Measurements from ENCODE around the gene PRR7.
A peak's percentile ranks its signal among the peaks of the same experiment; 100 is the strongest.

Gene PRR7

DNA sequence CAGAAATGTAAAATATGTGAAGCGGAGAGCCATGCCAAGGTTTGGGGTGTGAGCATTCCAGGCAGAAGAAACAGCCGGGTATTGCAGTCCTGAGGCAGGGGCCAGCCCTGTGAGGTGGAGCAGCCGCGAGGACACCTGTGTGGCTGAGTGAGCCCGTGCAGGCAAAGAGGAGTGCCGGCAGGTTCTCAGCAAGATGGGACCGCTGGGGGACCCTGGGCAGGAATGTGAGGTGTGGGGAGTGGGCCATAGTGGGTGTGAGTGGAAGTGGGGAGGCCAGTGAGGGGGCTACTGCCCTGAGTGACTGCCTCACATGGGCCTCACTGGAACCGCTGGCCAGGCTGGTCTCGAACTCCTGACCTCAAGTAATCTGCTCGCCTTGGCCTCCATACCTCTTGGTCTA is 8.1 kb upstream of the PRR7 start:
- no peak for DNase-seq

DNA sequence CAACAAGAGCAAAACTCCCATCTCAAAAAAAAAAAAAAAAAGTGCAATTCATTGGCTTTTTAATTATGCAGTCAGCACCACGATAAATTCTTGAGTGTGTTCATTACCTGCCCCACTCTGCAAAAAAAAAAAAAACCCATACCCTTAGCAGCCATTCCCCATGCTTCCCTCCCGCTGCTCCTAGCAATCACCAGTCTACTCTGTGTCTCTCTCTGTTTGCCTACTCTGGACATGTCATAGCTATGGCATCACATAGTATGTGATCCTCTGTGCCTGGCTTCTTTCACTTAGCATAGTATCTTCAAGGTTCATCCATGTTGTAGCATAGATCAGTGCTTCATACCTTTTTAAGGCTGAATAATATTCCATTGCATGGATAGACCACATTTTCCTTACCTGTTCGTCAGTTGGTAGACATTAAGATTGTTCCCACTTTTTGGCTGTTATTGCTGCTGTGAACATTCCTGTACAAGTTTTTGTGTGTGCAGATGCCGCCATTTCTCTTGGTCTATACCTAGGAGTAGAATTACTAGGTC is 7.0 kb upstream of the PRR7 start:
- DNase-seq, result no peak

DNA sequence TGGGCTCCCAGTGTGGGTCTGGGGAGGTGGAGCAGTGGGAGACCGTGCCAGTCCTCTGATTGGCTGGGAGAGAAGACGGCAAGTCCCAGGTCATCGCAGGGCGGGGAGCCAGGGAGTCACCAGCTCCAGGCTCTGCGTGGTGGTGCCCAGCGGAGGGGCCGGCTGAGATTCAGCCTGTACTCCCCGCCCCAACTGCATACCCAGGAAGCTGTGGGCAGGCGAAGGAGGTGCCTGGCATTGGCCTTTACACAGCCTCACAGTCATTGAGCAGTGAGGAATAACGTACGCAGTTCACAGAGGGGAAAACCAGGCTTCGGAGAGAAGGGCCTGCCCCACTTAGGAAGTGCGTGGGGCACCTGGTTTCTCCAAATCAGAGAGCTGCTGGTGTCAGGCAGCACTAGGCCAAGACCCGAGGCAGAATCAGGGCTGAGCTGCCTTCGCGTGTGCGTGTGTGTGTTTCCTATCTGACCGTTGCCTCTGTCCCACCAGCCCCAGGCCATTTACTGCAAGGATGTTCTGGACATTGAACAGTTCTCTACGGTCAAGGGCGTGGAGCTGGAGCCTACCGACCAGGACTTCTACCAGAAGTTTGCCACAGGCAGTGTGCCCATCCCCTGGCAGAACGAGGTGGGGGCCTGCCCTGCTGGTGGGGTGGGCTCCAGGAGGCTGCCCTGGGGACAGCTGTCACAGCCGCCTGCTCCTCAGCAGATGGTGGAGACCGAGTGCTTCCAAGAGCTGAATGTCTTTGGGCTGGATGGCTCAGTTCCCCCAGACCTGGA is 6.2 kb upstream of the PRR7 start:
- DNase-seq, result no peak

DNA sequence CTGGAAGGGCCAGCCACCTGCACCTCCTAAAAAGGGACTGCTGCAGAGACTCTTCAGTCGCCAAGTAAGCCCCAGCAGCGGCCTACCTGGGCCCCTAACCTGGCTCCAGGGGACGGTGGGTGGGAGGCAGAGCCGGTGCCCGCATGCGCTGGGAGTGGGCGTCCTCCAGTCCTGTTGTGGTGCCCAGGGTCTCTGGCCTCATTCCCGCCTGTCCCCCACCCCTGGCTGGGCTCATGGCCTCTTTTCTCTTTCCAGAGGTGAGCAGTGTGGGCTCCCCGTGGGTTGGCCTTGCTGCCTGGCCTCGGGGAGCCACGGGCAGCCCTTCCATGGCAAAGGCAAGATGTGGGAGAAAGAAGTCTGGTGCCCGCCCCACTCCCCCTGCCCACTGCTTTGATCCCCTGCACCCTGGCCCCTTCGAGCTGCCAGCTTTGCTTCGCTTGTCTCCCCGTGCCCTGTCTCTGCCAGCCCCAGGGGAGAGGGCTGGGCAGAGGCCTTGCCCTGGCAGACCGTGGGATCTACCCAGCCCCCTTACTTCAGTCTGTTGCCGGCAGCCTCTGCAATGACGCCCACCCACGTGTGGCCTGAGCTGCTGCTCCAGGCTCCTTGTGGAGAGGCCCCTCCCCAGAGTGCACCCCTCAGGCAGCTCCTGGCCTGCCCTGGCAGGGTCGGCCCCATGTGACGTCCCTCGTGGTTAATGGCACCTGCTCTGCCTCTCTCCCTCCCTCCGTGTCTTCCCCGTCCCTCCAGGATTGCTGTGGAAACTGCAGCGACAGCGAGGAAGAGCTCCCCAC is 5.4 kb upstream of the PRR7 start:
- no peak for DNase-seq

DNA sequence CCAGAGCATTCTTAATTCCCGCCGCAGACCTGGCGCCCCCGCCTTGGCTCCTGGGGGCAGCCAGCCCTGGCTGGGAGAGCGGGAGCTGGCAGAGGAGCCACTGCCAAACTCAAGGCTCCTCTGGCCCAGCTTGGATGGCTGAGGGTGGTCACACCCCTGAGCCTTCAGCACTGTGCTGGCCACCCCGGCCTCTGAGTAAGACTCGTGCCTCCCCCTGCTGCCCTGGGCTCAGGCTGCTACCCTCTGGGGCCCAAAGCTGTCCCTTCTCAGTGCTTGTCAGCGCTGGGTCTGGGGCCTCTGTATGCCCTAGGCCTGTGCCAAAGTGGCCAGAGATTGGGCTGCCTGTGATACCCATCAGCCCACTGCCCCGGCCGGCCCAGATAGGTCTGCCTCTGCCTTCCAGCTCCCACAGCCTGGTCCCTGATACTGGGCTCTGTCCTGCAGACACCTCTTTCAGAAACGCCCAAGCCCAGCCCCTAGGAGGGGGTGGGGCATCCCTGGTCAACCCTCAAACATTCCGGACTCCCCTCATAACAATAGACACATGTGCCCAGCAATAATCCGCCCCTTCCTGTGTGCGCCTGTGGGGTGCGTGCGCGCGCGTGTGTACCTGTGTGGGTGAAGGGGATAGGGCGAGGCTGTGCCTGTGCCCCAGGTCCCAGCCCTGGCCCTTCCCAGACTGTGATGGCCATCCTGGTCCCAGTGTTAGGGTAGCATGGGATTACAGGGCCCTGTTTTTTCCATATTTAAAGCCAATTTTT is 4.4 kb upstream of the PRR7 start:
- DNase-seq, result no peak

DNA sequence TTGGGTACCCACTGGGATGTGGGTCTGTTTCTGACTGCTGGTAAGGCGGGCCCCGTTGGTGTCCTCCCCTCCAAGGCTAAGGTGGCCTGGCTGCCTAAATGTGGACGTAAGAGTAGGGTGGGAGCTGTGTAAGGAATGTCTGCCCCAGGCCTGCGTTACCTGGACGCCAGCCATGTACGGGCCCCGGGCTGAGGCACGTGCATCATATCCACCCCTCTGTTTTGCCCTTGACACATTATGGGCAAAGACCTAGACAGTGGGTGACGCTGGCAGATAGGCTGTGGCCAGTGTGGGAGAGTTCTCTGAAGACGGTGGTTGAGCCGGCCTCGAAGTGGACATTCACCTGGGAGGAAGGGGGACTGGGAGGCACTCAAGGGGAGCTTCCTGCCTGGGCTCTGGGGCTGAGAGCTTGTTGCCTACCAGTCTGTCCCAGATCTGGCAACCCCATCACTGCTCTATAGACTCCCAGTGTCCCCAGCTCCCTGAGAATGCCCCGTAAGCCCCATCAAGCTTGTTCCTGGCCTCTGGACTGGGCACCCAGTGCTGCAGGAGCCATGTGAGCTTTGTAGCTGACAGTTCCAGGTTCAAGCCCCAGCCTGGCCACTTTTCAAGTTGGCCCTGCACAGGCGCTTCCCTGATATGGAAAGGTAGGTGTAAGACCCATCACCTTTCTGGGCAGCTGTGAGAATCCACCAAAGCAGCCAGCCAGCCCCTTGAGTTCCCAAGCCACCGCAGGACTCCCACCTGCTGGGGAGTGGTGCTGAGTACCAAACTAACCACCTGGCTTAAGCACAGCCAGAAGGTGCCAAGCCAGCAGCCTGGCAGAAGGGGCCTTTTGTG is 3.2 kb upstream of the PRR7 start:
- no peak for DNase-seq

DNA sequence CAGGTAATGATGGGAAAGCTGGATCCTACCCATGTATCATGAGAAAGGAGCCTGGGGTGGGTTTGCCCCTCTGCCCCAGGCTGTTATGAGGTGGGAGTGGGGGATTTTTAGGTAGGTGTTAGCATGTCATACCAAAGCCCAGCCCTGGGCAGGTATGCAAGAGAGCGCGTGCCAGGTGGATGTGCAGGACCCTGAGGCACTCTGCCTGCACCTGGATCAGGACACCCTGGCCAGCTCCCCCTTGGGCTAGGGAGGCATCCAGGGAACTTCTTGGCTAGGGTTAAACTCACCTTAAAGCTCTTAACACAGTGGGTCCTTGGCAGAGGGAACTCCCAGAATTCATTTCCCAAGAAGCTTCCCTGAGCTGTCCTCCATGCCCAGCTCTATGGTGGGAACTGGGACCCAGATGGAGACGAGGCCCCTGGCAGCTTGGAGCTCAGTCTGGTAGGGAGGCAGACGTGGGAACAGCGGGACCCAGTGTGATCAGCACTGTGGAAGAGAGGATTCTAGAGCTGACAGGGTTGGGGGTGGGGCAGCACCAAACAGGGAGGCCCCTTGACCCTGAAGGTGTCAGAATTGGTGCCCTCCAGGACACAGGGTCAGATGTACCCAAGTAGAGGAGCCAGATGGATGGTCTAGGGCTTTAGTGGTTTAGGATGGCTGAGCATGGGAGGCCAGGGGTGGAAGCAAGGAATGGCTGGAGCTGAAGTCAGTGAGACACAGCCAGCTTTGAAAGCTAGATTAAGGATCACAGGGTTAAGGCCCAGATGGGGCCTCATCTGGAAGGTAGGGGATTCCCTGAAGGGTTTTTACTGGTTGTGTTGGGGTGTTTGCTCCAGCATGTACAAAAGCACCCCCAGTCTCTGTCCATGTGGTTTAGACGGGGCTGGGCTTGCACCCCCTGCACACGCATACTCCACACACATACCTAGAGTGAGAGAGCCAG is 2.2 kb upstream of the PRR7 start:
- DNase-seq, result no peak

DNA sequence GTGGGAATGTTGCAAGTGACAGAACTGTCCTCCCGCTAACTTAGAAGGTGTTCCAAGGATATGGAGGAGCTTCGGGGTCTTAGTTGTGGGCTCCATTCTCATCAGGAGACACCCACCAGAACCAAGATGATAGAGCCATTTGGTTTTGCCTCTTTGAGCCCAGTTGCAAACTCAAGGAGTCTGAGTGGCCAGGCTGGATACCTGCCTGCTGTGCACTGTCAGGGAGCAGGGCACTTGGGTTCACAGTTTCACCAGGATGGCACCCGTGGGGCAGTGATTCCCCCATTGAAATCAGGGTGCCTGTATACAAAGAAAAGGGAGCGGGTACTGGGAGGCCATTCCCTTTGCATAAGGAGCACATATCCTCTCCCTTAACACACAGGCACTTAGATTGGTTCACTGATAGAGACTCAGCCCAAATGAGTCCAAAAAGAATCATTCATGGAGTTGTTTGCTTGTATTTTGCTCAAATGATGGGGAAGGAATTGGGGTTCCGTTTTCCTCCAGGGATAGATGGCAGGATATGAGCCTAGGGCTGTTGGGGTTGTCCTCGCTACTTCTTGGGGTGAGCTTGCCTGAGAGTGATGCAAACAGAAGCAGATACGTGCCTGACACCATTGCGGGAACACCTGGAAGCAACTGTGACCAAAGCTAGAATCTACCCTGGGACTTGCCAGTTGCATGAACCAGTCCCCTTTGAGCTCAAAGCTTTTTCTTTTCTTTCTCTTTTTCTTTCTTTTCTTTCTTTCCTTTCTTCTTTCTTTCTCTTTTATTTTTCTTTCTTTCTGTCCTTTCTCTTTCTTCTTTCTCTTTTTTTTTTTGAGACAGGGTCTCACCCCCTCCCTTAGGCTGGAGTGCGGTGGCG is 1.3 kb upstream of the PRR7 start:
- no peak for DNase-seq

DNA sequence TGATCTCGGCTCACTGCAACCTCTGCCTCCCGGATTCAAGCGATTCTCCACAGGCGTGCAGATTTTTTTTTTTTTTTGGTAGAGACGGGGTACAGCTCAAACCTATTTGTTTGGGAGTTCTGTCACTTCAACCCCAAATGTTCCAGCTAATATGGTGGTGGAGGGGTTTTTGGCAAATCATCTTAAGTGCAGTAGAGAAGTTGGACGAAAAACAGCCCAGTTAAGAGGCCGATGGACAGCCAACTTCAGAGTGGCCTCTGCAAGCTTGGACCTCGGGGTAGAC is 756 bp upstream of the PRR7 start:
- DNase-seq, result no peak

DNA sequence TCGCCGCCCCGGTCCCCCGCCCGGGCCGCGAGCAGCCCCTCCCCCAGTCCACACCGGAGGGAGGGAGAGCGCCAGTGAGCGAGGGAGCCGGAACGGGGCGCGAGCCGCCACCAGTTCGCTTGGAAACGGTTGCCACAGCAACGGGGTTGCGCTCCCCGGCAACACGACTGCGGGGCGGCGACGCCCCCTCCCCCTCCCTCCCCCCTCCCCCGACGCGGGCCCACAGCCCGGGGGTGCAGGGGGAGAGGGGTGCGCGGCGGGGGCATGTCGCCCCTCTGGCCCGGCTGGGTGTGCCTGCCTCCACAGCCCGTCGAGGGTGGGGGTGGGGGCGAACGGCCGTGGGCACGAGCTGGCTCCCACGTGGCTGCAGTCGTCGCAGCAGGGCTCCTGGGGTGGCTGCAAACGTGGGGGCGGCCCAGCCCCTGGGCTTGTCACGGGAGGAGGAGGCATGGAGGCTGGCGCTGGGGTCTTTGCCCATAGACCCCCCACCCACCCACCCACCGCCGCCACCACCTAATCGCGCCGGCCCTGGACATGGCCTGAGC is 524 bp downstream of the PRR7 start:
- peak in 1 of 2 experiments; percentile 86 for DNase-seq

DNA sequence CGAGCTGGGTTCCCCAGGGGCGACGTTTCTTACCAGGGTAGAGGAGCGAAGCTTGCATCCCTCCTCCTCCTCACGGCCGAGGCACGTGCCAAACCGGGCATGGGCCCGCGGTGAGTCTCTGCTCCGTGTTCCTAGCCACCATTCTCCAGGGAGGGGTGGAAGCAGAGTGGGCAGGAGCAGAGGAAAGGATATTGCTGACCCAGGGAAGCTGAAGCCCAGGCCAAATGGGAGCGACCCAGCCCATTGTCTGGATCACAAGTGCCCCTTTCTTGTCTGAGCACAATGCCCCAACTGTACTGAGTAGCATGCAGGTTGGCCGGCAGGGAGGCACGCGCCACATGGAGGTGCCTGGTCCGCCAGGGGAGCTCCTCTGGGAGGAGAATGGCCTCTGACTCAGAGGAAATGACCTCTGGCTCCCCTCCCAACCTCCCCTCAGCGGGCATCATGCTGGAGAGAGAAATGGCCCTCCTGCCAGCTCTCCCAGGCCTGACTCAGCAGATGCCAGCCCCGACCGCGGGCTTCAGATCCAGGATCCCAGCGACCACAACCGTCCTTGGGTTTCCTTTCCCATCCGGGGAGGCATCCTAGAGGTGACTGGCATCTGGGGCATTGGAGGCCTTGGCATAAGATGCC is 1.1 kb downstream of the PRR7 start:
- peak in 1 of 2 experiments; percentile 52 for DNase-seq

DNA sequence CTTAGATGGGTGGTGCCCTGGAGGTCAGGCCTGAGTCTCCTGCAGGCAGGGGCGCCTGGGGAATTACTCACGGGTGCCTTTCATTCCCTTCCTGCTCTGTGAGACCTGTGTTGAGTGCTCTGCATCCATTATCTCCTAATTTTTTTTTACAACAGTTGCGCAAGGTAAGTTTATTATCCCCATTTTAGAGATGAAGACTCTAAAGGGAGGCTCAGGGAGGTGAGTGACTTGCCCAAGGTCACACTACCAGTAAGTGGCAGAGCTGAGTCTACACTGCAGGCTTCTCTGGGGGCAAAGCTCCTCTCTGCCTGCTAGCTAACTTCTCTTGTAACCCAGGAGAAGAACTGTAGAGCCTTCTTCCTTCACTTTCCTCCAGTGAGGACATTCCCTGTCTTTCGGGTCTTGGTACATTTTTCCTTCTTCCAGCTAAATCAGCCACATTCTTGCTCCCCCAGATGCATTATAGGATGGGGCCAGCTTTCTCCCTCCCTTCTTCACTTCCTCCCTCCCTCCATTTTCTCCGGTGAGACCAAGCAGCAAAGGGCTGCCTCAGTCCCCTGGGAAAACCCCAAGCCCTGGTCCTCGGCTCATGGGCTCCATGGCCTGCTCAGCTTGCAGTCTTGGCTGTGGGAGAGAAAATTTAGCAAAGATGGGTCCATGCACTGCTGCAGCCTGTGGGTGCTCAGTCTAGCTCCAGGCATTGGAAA is 1.8 kb downstream of the PRR7 start:
- peak in 1 of 2 experiments; percentile 23 for DNase-seq

DNA sequence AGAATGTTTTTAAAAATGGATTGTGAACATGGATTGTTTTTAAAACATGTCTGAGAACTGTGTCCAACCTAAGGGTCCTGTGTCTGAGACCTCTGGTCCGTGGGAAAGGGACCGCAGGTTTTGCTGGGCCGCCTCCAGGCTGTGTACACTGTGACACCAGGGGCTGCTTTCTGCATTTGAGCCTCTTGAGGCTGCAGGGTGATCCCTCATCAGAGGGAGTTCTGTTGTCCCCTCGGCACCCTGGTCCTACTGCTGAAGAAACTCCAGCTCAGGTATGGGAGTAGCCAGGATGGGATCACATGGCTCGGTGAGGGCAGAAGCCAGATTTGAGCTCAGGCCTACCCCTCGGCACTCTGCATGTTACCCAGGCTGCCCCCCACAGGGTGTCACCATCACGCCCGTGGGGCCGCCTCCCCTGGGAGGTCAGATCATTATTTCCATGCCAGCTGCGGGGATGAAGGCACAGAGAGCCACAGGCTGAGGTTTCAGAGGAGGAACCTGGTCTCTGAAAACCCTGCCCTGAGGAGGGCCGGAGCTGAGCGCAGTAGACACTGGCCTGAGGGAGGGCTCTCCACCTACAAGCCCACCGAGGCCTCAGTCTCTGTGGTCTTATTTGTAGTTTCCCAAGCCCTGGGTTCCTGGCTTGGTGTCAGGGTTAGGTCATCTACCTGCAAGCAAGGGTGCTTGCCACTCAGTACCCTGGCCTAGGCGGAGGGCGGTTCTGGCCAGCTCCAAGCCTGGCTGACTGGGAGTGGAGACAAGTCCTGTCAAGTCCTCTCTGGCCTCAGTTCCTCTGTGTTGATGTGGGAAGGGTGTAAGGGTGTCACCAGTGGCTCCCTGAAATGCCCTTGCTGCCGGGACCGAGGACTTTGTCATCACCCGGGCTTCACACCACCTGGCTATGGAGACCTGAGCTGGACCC is 2.8 kb downstream of the PRR7 start:
- DNase-seq, result peak in 1 of 2 experiments; percentile 44

DNA sequence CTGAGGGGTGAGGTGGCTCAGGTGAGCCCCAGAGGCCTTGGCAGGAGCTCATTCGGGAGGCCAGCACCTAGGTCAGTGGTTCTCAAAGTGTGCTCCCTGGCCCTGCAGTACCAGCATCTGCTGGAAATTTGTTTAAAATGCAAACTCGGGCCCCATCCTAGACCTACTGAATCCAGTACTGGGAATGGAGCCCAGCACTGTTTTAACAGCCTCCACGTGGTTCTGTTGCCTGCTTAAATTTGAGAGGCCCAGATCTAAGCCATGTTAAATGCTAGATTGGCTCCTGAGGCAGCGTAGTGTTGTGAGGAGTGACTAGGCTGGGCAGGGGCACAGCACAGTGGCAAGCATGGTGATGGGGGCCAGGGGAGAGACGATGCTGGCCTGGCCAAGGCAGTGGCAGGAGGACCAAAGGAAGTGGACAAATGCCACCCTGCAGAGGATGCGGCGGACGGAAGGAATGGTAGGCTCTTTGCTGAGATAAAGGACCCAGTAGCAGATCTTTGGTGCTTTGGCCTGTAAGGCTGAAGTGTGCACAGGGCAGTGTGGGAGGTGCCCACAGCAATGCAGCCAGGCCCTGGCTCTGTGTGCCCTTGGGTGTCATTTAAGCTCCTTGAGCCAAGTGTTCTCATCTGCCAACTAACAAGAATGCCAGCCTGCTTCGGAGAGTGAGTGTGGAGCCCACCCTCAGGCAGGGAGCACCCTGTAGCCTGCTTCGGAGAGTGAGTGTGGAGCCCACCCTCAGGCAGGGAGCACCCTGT is 4.2 kb downstream of the PRR7 start:
- DNase-seq, result peak; percentile 35 to 78

DNA sequence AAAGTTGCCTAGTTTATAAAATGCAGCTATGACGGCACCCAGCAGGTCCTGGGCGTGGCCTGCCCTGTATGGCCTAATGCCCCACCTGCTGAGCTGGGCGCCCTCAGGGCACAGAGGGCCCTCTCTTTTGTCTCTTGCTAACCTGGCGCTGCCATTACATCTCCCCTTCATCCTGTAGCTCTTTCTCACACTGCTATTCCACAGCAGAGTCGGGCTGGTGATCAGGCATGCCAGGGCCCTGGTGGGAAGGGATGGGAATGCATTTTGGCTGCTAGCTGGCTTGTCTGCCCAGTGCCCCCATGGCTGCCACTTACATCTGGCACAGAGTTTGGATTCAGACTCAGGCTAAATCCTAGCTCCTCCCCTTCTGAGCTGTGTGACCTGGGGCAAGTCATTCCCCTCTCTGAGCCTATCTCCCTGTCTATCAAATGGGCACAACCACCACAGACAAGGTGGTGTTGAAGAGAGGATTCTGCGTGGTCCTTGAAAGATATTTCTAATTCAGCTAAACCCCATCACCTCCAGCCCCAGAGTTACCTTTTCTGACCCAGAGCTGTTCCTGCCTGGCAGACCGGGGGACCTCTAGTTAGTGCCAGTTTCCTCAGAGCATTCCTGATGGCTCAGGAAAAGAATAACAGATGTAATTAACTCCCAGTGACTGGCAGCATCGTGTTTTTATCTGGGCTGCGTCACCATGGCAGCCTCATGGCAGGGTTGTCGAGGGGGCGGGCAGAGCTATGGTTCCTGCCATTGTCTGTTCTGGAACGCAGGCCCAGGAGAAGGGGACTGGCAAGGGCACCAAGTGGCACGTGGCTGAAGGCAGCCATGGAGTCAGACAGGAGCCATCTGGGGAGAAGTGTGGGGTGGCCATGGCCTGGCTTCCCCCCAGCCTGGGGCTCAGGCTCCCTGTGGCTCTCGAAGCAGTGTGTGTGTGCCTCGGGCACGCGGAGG is 6.3 kb downstream of the PRR7 start:
- DNase-seq, result peak in 1 of 2 experiments; percentile 24

Measured in NCI-H526 (cell line).